ENCODE measurements around the gene EPHB4. TPM values are rescaled to one million over a fixed set of nuclear protein-coding genes. Genes with fewer than 3 reads are reported as not detected.

EPHB4 gene
- total and polyA plus RNA-seq, 2 of the 4 experiments (the other 2 are of a cell fraction) = 34.5 to 36.4 TPM

DNA sequence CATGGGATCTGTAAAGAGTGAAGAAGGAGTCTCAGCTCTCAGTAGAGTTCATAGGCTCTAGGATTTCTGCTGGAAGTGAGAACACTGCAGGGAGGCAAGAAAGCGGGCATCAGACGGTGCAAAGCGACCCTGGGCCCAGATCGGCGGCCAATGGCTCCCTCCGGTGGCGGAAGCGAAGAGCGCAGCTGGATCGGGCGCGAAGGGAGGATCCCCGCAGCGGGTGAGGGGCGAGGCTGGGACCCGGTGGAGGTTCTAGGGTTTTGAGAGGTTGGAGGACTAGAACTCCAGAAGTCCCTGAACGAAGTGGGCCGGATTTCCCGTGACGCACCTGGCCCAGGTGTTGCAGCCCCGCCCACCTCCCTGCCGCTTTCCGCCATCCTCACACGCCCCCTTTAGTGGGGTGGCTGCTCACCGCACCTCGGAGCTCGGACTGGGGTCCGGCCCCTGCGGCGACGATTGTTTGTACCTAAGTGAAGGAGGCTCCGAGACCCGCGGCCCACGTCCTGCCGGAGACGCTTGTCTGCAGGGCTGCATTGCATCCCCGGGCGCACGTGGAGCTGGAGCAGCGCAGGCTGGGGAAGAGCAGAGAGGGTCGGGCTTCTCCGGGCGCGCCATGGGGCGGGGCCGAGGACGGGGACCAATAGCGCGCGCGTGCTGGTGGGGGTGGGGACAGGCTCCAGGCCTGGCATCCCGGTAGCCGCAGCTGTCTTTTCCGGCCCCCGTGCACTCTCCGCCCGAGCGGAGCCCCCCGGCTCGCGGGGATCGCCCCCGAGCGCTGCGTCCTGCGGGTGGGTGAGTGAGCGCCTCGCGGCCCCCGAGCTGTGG is 24.9 kb upstream of the EPHB4 start, which contains the start of gene SLC12A9:
Gene SLC12A9 (plus strand): TSS at position 666 of the 825 bp plus-strand sequence. CDS start 1,485 bp downstream, outside the sequence.
- peak; percentile 91 for TF ChIP-seq SMC3 (IDR thresholded peaks at IDR 0.05; ENCODE audit: low read depth, low read length)
- TF ChIP-seq MXI1 (IDR thresholded peaks at IDR 0.05; ENCODE audit: borderline replicate concordance, low read depth, low read length) = peak; percentile 99
- TF ChIP-seq CTCF (conservative IDR thresholded peaks at IDR 0.05; ENCODE audit: low read depth, low read length) = peak; percentile 95
- no peak for TF ChIP-seq MAFK (IDR thresholded peaks at IDR 0.05; ENCODE audit: low read depth, low read length)
- peak; percentile 41; the same call in 1 of the 2 replicates for TF ChIP-seq MAZ (IDR thresholded peaks at IDR 0.05; ENCODE audit: borderline replicate concordance, low read depth, low read length)
- TF ChIP-seq FOS (IDR thresholded peaks at IDR 0.05; ENCODE audit: low read depth, low read length) = no peak
- no peak for TF ChIP-seq RCOR1 (IDR thresholded peaks at IDR 0.05; ENCODE audit: insufficient replicate concordance, low read length)
- peak; percentile 97 for TF ChIP-seq RAD21 (IDR thresholded peaks at IDR 0.05; ENCODE audit: low read length)
- TF ChIP-seq BHLHE40 (IDR thresholded peaks at IDR 0.05; ENCODE audit: low read depth, low read length) = peak; percentile 88
- TF ChIP-seq, protein P1, sequence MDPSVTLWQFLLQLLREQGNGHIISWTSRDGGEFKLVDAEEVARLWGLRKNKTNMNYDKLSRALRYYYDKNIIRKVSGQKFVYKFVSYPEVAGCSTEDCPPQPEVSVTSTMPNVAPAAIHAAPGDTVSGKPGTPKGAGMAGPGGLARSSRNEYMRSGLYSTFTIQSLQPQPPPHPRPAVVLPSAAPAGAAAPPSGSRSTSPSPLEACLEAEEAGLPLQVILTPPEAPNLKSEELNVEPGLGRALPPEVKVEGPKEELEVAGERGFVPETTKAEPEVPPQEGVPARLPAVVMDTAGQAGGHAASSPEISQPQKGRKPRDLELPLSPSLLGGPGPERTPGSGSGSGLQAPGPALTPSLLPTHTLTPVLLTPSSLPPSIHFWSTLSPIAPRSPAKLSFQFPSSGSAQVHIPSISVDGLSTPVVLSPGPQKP (IDR thresholded peaks at IDR 0.05; ENCODE audit: borderline replicate concordance, low read depth, low read length) = no peak
- TF ChIP-seq USF2 (IDR thresholded peaks at IDR 0.05; ENCODE audit: low read depth, low read length) = peak; percentile 70
- 0 out of 2 replicates have a peak, but pooled peaks have one; percentile 18 for TF ChIP-seq POLR2A (IDR thresholded peaks at IDR 0.05; ENCODE audit: low read depth, low read length)
- no peak within 1 kb of the TSS for H2BK20ac ChIP-seq (ENCODE audit: low read depth, low read length)
- H2AFZ ChIP-seq (replicated peaks; ENCODE audit: low read length, poor library complexity) = peak within 1 kb of the TSS; percentile 99
- POLR2A ChIA-PET (ENCODE audit: unreplicated experiment) = interaction anchor here (0.6 to 1.1 kb wide), 3 partner anchors 23 to 505 kb away, joined by 3 read pairs; partner anchors contain the start of genes EPHB4 and SRRT
- H3K36me3 ChIP-seq (ENCODE audit: control insufficient read depth, insufficient read depth, low read length) = peaks cover 4% of the 10 kb centered on the region; the same call in 1 of the 2 replicates
- peaks cover 8 to 17% of the 10 kb centered on the region in 2 experiments for H3K79me1 ChIP-seq (ENCODE audit: low read depth in 1 of 2, low read length in 2 of 2)
- peak within 1 kb of the TSS; percentile 66 for H4K91ac ChIP-seq (ENCODE audit: insufficient read depth, low read depth, low read length)
- H3K27me3 ChIP-seq (ENCODE audit: control insufficient read depth, insufficient read depth, low read length) = no peaks in the 10 kb centered on the region
- H2AK9ac ChIP-seq (replicated peaks; ENCODE audit: low read depth, low read length, poor library complexity) = peak within 1 kb of the TSS; percentile 98
- CTCF ChIA-PET = interaction anchor here (0.6 to 2.5 kb wide), 15 partner anchors 10 to 249 kb away, joined by 3 to 27 read pairs (median 4); partner anchors contain the start of genes EPO, GIGYF1, POP7 and TRIP6
- no peaks in the 10 kb centered on the region for H3K4me1 ChIP-seq (ENCODE audit: control insufficient read depth, insufficient read depth, low read length)
- peak within 1 kb of the TSS; percentile 44; the same call in 1 of the 2 replicates for H3K56ac ChIP-seq (ENCODE audit: extremely low read depth, insufficient read depth, low read length)
- H3K18ac ChIP-seq (ENCODE audit: low read depth, low read length) = no peak within 1 kb of the TSS
- peak within 1 kb of the TSS; percentile 96; the same call in 1 of the 2 replicates for H3K23ac ChIP-seq (ENCODE audit: low read depth, low read length)
- intact Hi-C loops (cut with micrococcal nuclease) = loop anchor here (1.0 to 5.0 kb wide), 4 partner anchors 50 to 240 kb away; partner anchors contain the start of genes EPO and MOSPD3
- dilution Hi-C loops (cut with HindIII; ENCODE audit: low sequenced_read_pairs, unreplicated experiment) = no loop called here
- peak within 1 kb of the TSS; percentile 84 for H3K4ac ChIP-seq (ENCODE audit: low read depth, low read length)
- H3K14ac ChIP-seq (replicated peaks; ENCODE audit: low read depth, low read length) = peak within 1 kb of the TSS; percentile 94
- H2BK120ac ChIP-seq (ENCODE audit: low read depth, low read length) = peak within 1 kb of the TSS; percentile 77
- no peaks in the 10 kb centered on the region; the same call in 1 of the 2 replicates for H4K20me1 ChIP-seq (ENCODE audit: insufficient read depth, low read length)
- H3K9me1 ChIP-seq (ENCODE audit: insufficient read depth, low read length) = no peaks in the 10 kb centered on the region; the same call in 1 of the 2 replicates
- H2BK15ac ChIP-seq (ENCODE audit: low read depth, low read length) = no peak within 1 kb of the TSS
- no TSS peak for BruUV-seq (replicated peaks)
- H4K5ac ChIP-seq (ENCODE audit: low read depth, low read length) = no peak within 1 kb of the TSS
- in situ Hi-C loops (cut with MboI; ENCODE audit: low sequenced_read_pairs) = loop anchor here (25.0 kb wide), 2 partner anchors 265 to 390 kb away; partner anchors contain the start of genes FBXO24, LRCH4 and SPACDR
- peak within 1 kb of the TSS; percentile 83 for H3K9ac ChIP-seq (ENCODE audit: low read depth, low read length)
- no peaks in the 10 kb centered on the region for H3K9me3 ChIP-seq (ENCODE audit: control insufficient read depth, insufficient read depth, low read length)
- ATAC-seq (ENCODE audit: low read depth) = peak; percentile 99
- peak within 1 kb of the TSS; percentile 41 for H3K27ac ChIP-seq (ENCODE audit: insufficient read depth, low read length)
- H4K8ac ChIP-seq (ENCODE audit: low read depth in 2 of 2, low read length in 2 of 2) = peak within 1 kb of the TSS in 1 of 2 experiments; percentile 84; a peak in 3 of 4 replicates
- H3K4me2 ChIP-seq (ENCODE audit: low read depth, low read length) = peak within 1 kb of the TSS; percentile 91
- no peak within 1 kb of the TSS for H2BK5ac ChIP-seq (ENCODE audit: low read depth, low read length, poor library complexity, severe bottlenecking)
- DNase-seq = peak; percentile 85
- peak within 1 kb of the TSS; percentile 52; the same call in 1 of the 2 replicates for H2AK5ac ChIP-seq (ENCODE audit: low read depth, low read length)
- WGBS, 2 experiments (ENCODE audit: extremely low coverage in 2 of 2, insufficient read length in 1 of 2) = 0% methylated on average over 50 of the region's 71 CpGs; no CpG with 5 or more reads in 1 of the 2 experiments
- peak within 1 kb of the TSS; percentile 79 for H3K4me3 ChIP-seq (ENCODE audit: insufficient read depth, low read depth, low read length)

Measured in IMR-90 (cell line).